Lower leg skin (tissue), 4 donors: ENCODE results near the gene ALCAM. TPM values are rescaled to one million over a fixed set of nuclear protein-coding genes. Genes with fewer than 3 reads are reported as not detected.
"Not testable (repeated sequence)": the region's sequence is repeated elsewhere in the genome, so short reads cannot be mapped to it uniquely, and the experiment has no call there.

Experiments used
- DNase-seq, 2 donors: peaks; one replicate each; pipeline ENCODE4 v3.0.0-alpha.2; 2019; ENCODE audit warnings: low spot score in 2 of 2
- H3K4me3 ChIP-seq: fragments of 200-600 bp; sonication (generic); 2 replicates; pipeline ENCODE4 v1.5.1; 2017; ENCODE audit warnings: mild to moderate bottlenecking, low read depth; ENCODE audit not compliant: poor library complexity, severe bottlenecking
- POLR2A ChIP-seq, 2 donors: fragments of 450-650 bp; IDR thresholded peaks; one replicate each; pipeline ENCODE4 v1.6.1; 2016 to 2017; ENCODE audit warnings: antibody characterized with exemption in 2 of 2, mild to moderate bottlenecking in 1 of 2, moderate library complexity in 1 of 2
- WGBS, 2 donors: methylation state at CpG; one replicate each; pipeline ENCODE4 v1.1.5; 2018; 5-methylcytosine and 5-hydroxymethylcytosine counted together
- intact Hi-C: fragments of 100-400 bp; cut with DNase I; formaldehyde crosslinking; loops from one replicate; pipeline ENCODE4 v1.15.0; 2023; ENCODE audit warnings: low total_unique reads
- total RNA-seq, 4 donors: library from RNA; depleted of rRNA; stranded (reverse); fragments of >200 nt; gene quantifications; one replicate each; pipeline ENCODE4 v1.1.0, GENCODE V29; 2016
- TF ChIP-seq, protein P1 (sequence below), 3 donors: fragments of 450-650 bp; IDR thresholded peaks; one replicate each; pipeline ENCODE4 v1.5.1; 2016; ENCODE audit warnings: antibody characterized with exemption in 3 of 3, mild to moderate bottlenecking in 3 of 3, moderate library complexity in 2 of 3

ALCAM gene
- total RNA-seq, 4 donors from 2014 or later: 21.2 to 58.0 (median 31.1) TPM

DNA sequence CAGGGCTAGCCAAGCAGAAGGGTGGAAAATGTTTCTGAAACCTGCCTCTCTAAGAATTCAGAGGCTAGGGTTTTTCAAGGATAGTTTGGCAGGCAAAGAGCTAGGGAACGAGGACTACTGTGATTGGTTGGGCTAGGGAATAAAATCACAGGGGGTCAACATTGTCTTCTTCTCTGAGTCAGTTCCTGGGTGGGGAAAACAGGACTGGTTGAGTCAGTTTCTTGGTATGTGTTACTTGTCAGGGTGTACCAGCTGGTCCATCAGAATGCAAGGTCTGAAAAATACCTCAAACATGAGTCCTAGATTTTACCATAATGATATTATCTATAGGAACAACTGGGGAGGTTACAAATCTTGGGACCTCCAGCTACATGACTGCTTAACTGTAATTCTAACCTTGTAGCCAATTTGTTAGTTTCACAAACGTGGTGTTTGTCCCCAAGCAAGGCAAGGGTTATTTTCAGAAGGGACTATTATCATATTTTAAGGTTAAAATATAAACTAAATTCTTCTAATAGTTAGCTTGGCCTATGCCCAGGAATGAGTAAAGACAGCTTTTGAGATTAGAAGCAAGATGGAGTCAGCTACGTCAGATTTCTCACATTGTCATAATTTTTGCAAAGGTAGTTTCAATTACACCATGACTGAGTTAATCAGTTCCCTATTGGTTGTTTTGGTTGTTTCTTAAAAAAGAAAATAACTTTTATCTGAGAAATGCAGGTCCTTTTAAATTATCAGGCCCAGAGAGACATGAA, 231.5 kb downstream of the ALCAM start:
- TF ChIP-seq, protein P1, sequence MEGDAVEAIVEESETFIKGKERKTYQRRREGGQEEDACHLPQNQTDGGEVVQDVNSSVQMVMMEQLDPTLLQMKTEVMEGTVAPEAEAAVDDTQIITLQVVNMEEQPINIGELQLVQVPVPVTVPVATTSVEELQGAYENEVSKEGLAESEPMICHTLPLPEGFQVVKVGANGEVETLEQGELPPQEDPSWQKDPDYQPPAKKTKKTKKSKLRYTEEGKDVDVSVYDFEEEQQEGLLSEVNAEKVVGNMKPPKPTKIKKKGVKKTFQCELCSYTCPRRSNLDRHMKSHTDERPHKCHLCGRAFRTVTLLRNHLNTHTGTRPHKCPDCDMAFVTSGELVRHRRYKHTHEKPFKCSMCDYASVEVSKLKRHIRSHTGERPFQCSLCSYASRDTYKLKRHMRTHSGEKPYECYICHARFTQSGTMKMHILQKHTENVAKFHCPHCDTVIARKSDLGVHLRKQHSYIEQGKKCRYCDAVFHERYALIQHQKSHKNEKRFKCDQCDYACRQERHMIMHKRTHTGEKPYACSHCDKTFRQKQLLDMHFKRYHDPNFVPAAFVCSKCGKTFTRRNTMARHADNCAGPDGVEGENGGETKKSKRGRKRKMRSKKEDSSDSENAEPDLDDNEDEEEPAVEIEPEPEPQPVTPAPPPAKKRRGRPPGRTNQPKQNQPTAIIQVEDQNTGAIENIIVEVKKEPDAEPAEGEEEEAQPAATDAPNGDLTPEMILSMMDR (IDR thresholded peaks at IDR 0.05): no peak
- no peak for TF ChIP-seq POLR2A (IDR thresholded peaks at IDR 0.05)
- no peak for DNase-seq
- WGBS, 2 donors: 65 to 68% methylated on average over 3 of the region's 3 CpGs
- H3K4me3 ChIP-seq: no peak overlapping the region
- intact Hi-C loops: no loop called here

DNA sequence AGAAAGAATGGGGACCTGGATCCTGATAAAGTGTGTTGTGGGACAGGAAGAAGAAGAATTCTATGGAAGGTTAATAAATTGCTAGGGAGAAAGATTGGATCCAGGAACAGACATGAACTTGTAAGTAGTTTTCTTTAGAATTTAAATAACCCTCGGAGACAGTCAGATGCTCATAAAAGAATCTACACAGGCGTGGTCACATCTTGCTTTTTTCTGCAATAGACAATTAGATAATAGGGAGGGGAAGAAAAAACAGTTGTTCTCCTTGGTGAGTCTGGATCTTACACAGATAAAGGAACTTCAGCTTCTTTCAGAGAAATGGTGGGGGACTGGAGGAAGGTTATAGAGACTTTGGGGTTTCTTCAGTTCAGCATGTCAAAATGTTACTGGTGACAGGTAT, 232.6 kb downstream of the ALCAM start:
- intact Hi-C loops: no loop called here
- TF ChIP-seq POLR2A (IDR thresholded peaks at IDR 0.05): no peak
- TF ChIP-seq, protein P1 (IDR thresholded peaks at IDR 0.05): no peak
- H3K4me3 ChIP-seq: no peak overlapping the region
- WGBS, 2 donors: 68 to 73% methylated on average over 2 of the region's 2 CpGs
- no peak for DNase-seq

DNA sequence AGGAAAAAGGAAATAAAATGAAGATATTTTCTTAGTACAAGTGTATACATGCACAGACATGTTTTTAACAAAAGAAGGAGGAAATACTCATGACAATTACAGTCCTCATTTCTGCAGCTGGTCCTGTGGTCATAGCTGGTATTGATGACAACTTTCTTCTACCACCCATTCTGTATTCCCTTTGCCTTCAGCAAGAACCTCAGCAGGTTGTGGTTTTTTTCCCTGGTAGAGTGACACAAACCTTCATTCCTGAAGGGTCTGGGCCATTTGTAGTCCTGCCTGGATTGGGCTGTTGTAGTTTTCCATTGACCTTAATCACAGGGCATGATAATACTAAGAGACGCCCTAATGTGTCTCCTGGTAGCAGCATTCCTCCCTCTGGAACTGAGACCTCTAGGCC, 235.0 kb downstream of the ALCAM start:
- intact Hi-C loops, DNase-seq, H3K4me3 ChIP-seq: not testable (repeated sequence)
- 93 to 94% methylated on average over 1 of the region's 1 CpG for WGBS, 2 donors

DNA sequence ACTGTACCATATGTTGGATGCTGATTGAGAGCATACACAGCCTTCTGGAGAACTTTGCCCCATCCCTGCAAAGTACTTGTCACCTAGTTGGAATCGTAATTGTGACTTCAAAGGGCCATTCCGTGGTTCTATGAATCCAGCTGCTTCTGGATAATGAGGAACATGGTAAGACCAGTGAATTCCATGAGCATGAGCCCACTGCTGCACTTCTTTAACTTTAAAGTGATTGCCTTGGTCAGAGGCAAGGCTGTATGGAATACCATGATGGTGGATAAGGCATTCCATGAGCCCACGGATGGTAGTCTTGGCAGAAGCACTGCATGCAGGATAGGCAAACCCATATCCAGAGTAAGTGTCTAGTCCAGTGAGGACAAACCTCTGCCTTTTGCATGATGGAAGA, 235.6 kb downstream of the ALCAM start:
- H3K4me3 ChIP-seq, DNase-seq, intact Hi-C loops: not testable (repeated sequence)
- 79 to 87% methylated on average over 3 of the region's 3 CpGs for whole genome bisulfite sequencing, 2 donors

DNA sequence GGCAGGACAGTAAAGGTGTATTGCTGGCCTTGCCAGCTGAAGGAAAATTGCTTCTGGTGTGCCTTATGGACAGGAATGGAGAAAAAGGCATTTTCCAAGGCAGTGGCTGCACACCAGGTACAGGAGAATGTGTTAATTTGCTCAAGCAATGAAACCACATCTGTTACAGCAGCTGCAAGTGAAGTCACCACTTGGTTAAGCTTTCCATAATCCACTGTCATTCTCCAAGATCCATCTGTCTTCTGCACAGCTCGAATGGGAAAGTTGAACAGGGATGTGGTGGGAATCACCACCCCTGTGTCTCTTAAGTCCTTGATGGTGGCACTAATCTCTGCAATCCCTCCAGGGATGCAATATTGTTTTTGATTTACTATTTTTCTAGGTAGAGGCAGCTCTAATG, 236.8 kb downstream of the ALCAM start:
- 60 to 70% methylated on average over 1 of the region's 1 CpG for WGBS, 2 donors
- H3K4me3 ChIP-seq, DNase-seq, intact Hi-C loops: not testable (repeated sequence)

DNA sequence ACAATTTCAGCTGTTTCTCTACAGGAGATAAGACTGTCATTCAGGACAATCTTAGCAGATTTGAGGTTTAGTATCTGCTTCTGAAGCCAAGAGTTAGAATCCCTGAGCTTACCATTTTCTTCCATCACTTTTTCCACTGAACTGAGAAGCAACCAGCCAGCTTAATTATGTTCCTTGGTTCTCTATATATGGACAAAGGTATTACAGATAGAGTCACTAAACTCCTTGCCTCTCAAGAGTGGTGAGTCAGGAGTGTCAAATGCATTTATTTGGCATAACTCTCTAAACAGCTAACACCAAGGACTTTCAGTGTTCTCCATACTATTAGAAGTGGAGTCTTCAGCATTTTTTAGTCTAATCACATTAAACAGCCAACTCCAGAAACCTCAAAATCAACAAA, 239.3 kb downstream of the ALCAM start:
- no peak for TF ChIP-seq POLR2A (IDR thresholded peaks at IDR 0.05)
- TF ChIP-seq, protein P1 (IDR thresholded peaks at IDR 0.05): no peak
- intact Hi-C loops: no loop called here

DNA sequence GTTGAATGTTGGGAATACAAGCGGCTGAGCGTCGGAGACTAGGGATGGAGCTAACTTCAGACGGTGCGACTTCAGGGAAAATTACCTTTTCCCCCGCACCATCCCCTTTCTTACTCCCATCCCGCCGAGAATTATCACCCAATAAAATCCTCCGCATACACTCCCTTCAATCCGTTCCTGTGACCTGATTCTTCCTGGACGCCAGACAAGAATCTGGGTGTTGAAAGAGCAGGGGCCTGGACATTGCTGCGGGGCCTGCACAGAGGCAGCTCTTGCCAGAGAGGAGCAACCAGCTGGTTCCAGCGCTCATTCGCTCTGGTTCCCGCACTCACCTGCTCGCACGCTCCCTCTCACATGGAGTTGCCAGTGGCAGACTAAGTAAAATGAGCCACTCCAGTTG, 241.9 kb downstream of the ALCAM start:
- DNase-seq: no peak
- intact Hi-C loops: no loop called here
- no peak overlapping the region for H3K4me3 ChIP-seq
- no peak for TF ChIP-seq POLR2A (IDR thresholded peaks at IDR 0.05)
- TF ChIP-seq, protein P1 (IDR thresholded peaks at IDR 0.05): no peak
- 70 to 82% methylated on average over 17 of the region's 17 CpGs for WGBS, 2 donors

More for the DNA sequence above, 239.3 kb downstream of the ALCAM start:
- no peak overlapping the region for H3K4me3 ChIP-seq
- no peak for DNase-seq
